Osteoblast (primary cell): ENCODE measurements around the gene ROS1. TPM values are rescaled to one million over a fixed set of nuclear protein-coding genes. Genes with fewer than 3 reads are reported as not detected.

Experiments
- DNase-seq: peaks from one replicate; pipeline ENCODE4 v3.0.0; 2011; ENCODE audit warnings: low spot score, mixed read lengths; ENCODE audit not compliant: insufficient read length; ENCODE audit errors: missing footprints
- H2AFZ ChIP-seq: 2 replicates; pipeline ENCODE4 v1.6.0; 2011; ENCODE audit warnings: mild to moderate bottlenecking, low read length
- H3K27ac ChIP-seq: 2 replicates; pipeline ENCODE4 v1.5.1; 2011; ENCODE audit warnings: mild to moderate bottlenecking, low read depth, low read length, moderate library complexity
- H3K27me3 ChIP-seq: 2 replicates; pipeline ENCODE4 v1.6.0; 2012; ENCODE audit warnings: mild to moderate bottlenecking, control low read depth, inconsistent platforms, low read length, moderate library complexity; ENCODE audit not compliant: insufficient read depth
- H3K36me3 ChIP-seq: 2 replicates; pipeline ENCODE4 v1.5.1; 2011; ENCODE audit warnings: mild to moderate bottlenecking, low read length, control low read depth, moderate library complexity; ENCODE audit not compliant: insufficient read depth
- H3K4me1 ChIP-seq: 2 replicates; pipeline ENCODE4 v1.5.1; 2011; ENCODE audit warnings: mild to moderate bottlenecking, low read length, control low read depth, moderate library complexity; ENCODE audit not compliant: insufficient read depth
- H3K4me2 ChIP-seq: 2 replicates; pipeline ENCODE4 v1.6.0; 2011; ENCODE audit warnings: mild to moderate bottlenecking, low read length; ENCODE audit not compliant: insufficient read depth
- H3K4me3 ChIP-seq: fragments of 200-600 bp; sonication (generic); 3 replicates; pipeline ENCODE4 v1.5.1; 2012; ENCODE audit warnings: mild to moderate bottlenecking, low read length, inconsistent platforms; ENCODE audit not compliant: insufficient read depth
- H3K79me2 ChIP-seq: 2 replicates; pipeline ENCODE4 v1.6.0; 2012; ENCODE audit warnings: mild to moderate bottlenecking, low read length, control low read depth, inconsistent platforms; ENCODE audit not compliant: insufficient read depth
- H3K9me3 ChIP-seq: 2 replicates; pipeline ENCODE4 v1.5.1; 2011; ENCODE audit warnings: low read depth, low read length, control low read depth
- H4K20me1 ChIP-seq: 2 replicates; pipeline ENCODE4 v1.6.0; 2012; ENCODE audit warnings: mild to moderate bottlenecking, low read length, control low read depth; ENCODE audit not compliant: insufficient read depth
- CTCF ChIP-seq: IDR thresholded peaks from 2 replicates; pipeline ENCODE4 v1.5.1; 2011; ENCODE audit warnings: mild to moderate bottlenecking, low read depth, low read length, moderate library complexity; ENCODE audit errors: extremely low read depth
- total RNA-seq: library from RNA; depleted of rRNA; stranded (reverse); fragments of >200 nt; gene quantifications from 2 replicates; pipeline ENCODE4 v1.2.3, GENCODE V29; 2012

The ROS1 gene
- total RNA-seq, 1 donor: 1.4 TPM

- Histone ChIP-seq H3K4me3 (no peak overlapping the region), H3K4me1 (no peaks in the 10 kb centered on the region), H3K4me2 (no peak overlapping the region), H3K79me2 (no peaks in the 10 kb centered on the region), H3K27ac (no peak overlapping the region), H3K36me3 (no peaks in the 10 kb centered on the region), H2AFZ (no peak overlapping the region), H3K27me3 (no peaks in the 10 kb centered on the region), H4K20me1 (no peaks in the 10 kb centered on the region), H3K9me3 (no peaks in the 10 kb centered on the region)
- DNase-seq: no peak
- no peak for TF ChIP-seq CTCF
Observed at GRCh38 chr6:117387454-117387974, 38.2 kb downstream of the ROS1 start.

GRCh38 chr6:117384659-117385058 lies 41.1 kb downstream of the ROS1 start:
- no peak for DNase-seq
- TF ChIP-seq CTCF: no peak
- H3K27ac ChIP-seq: no peak overlapping the region
- H3K27me3 ChIP-seq: no peaks in the 10 kb centered on the region
- H3K9me3 ChIP-seq: no peaks in the 10 kb centered on the region
- H3K79me2 ChIP-seq: no peaks in the 10 kb centered on the region
- no peaks in the 10 kb centered on the region for H4K20me1 ChIP-seq
- no peaks in the 10 kb centered on the region for H3K4me1 ChIP-seq
- H2AFZ ChIP-seq: no peak overlapping the region
- H3K36me3 ChIP-seq: no peaks in the 10 kb centered on the region
- no peak overlapping the region for H3K4me3 ChIP-seq
- H3K4me2 ChIP-seq: no peak overlapping the region

- no peaks in the 10 kb centered on the region for H3K27me3 ChIP-seq
- H3K27ac ChIP-seq: no peak overlapping the region
- H3K36me3 ChIP-seq: no peaks in the 10 kb centered on the region
- H3K4me3 ChIP-seq: no peak overlapping the region
- H3K4me1 ChIP-seq: no peaks in the 10 kb centered on the region
- no peak overlapping the region for H3K4me2 ChIP-seq
- no peaks in the 10 kb centered on the region for H3K9me3 ChIP-seq
- no peaks in the 10 kb centered on the region for H3K79me2 ChIP-seq
- no peak for TF ChIP-seq CTCF
- H4K20me1 ChIP-seq: no peaks in the 10 kb centered on the region
- no peak for DNase-seq
- H2AFZ ChIP-seq: no peak overlapping the region
Observed at GRCh38 chr6:117381749-117382148, 44.0 kb downstream of the ROS1 start.

GRCh38 chr6:117380298-117380697 lies 45.4 kb downstream of the ROS1 start:
- Histone ChIP-seq H3K4me2 (no peak overlapping the region), H3K79me2 (no peaks in the 10 kb centered on the region), H3K9me3 (no peaks in the 10 kb centered on the region), H3K27ac (no peak overlapping the region), H3K36me3 (no peaks in the 10 kb centered on the region), H3K4me1 (no peaks in the 10 kb centered on the region), H4K20me1 (no peaks in the 10 kb centered on the region), H2AFZ (no peak overlapping the region), H3K4me3 (no peak overlapping the region), H3K27me3 (no peaks in the 10 kb centered on the region)
- no peak for DNase-seq
- no peak for TF ChIP-seq CTCF
